Lung (tissue), 12 donors: ENCODE results near the gene LGR5. TPM values are rescaled to one million over a fixed set of nuclear protein-coding genes. Genes with fewer than 3 reads are reported as not detected.

ENCODE experiments used
- ATAC-seq: fragments of 200-7000 bp; cut with Tn5 transposase; one replicate; pipeline ENCODE4 v1.9.1; 2020; ENCODE audit warnings: moderate number of reproducible peaks; ENCODE audit not compliant: insufficient read depth, low FRiP score
- DNase-seq, 3 donors: peaks; one replicate each; pipeline ENCODE4 v3.0.0-alpha.2; 2013 to 2017
- H3K27ac ChIP-seq, 2 donors: one replicate each; pipeline ENCODE4 v1.5.1; 2013; ENCODE audit warnings: mild to moderate bottlenecking in 2 of 2, moderate library complexity in 2 of 2, control low read depth in 1 of 2, inconsistent platforms in 1 of 2, low read depth in 1 of 2, low read length in 1 of 2
- H3K27me3 ChIP-seq, 3 donors: one replicate each; pipeline ENCODE4 v1.5.1; 2013; ENCODE audit warnings: low read length in 2 of 3; ENCODE audit not compliant: control insufficient read depth in 3 of 3, insufficient read depth in 3 of 3
- H3K36me3 ChIP-seq, 4 donors: one replicate each; pipeline ENCODE4 v1.5.1; 2013; ENCODE audit warnings: low read length in 4 of 4, mild to moderate bottlenecking in 1 of 4, moderate library complexity in 1 of 4; ENCODE audit not compliant: control insufficient read depth in 4 of 4, insufficient read depth in 4 of 4
- H3K4me1 ChIP-seq, 5 donors: one replicate each; pipeline ENCODE4 v1.5.1; 2013; ENCODE audit warnings: low read length in 5 of 5, mild to moderate bottlenecking in 2 of 5, moderate library complexity in 1 of 5; ENCODE audit not compliant: control insufficient read depth in 5 of 5, insufficient read depth in 5 of 5
- H3K4me3 ChIP-seq: one replicate; pipeline ENCODE4 v1.5.1; 2013; ENCODE audit warnings: mild to moderate bottlenecking, control low read depth, moderate library complexity
- H3K9ac ChIP-seq, 2 donors: one replicate each; pipeline ENCODE4 v1.5.1; 2013; ENCODE audit warnings: low read length in 2 of 2, control low read depth in 1 of 2; ENCODE audit not compliant: insufficient read depth in 1 of 2
- H3K9me3 ChIP-seq, 4 donors: one replicate each; pipeline ENCODE4 v1.5.1; 2013; ENCODE audit warnings: low read length in 3 of 4, mild to moderate bottlenecking in 1 of 4, moderate library complexity in 1 of 4; ENCODE audit not compliant: control insufficient read depth in 4 of 4, insufficient read depth in 3 of 4
- WGBS, 2 donors: extraction: QIAGEN DNeasy Blood & Tissue Kit; methylation state at CpG; one replicate each; pipeline ENCODE4 v1.1.7; 2013; 5-methylcytosine and 5-hydroxymethylcytosine counted together
- polyA plus RNA-seq, 2 donors: library from polyadenylated mRNA; stranded (reverse); fragments of 200-250 nt; gene quantifications; one replicate each; pipeline ENCODE4 v1.2.1, GENCODE V29; 2013
- total RNA-seq, 2 donors: library from RNA; depleted of rRNA in 1 of 2; stranded (reverse); fragments of >200 nt in 1 of 2; gene quantifications; one replicate each; pipeline ENCODE4 v1.2.1, GENCODE V29; 2014 to 2021
- TF ChIP-seq, protein P1 (sequence below): IDR thresholded peaks from 2 replicates; pipeline ENCODE4 v1.5.1; 2012; ENCODE audit warnings: mild to moderate bottlenecking; ENCODE audit errors: control extremely low read depth, extremely low read depth
- donor health status: control.
- donor health status: control.
- donor health status: Bipolar disorder and iron deficiency.
- donor health status: healthy.
- donor health status: DM: yes; HTN: yes; CAD: no.

The LGR5 gene
- total and polyA plus RNA-seq, 4 donors, result 0.06 to 1.4 (median 0.21) TPM

DNA sequence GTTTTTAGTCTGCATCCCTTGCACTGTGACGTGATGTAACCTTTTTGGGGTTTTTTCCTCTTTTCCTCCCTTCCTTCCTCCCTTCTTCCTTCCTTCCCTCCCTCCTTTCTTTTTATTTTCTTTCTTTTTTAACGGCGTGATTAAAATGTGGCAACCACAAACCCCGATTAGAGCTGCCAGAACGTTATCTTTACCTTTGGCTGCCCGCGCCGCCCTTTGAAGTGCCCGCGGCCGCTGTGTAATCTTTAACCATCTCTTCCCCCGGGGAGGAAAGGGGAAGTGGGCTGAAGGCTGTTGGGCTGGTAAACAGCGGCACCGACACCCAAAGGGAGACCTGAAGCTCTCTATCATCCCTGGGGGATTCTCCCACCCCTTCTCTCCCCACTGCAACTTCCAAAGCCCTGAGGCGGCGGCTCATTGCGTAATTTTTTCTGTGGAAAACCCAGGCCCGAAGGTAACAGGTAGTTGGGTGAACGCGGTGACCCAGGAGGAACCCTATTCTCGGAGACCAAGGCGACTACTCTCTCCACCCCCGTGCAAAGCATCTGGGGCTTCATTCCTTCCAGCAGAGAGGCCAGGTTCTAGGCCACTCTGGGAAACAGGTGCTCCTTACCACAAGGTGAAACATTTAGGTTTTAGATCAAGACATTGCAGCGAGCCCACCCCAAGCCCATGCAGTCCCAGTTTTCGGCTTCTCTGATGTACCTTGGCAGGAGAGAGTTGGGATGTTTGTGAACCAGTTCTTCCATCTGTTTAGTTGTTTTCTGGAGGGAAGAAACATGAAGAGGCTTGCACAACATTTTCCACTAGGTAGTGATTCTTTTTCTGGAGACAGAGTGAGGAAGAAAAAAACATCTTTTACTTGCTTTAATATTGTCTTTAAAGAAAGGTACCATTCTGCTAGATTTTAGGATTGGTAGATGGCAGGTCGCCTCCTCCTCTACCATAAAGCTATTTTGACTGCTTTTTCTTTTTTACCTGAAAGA lies 1.5 kb downstream of the LGR5 start:
- H3K36me3 ChIP-seq, result no peaks in the 10 kb centered on the region
- WGBS, 2 donors, result 9 to 11% methylated on average over 26 of the region's 26 CpGs
- no peak overlapping the region for H3K4me3 ChIP-seq
- DNase-seq, result peak in 1 of 3 donors; percentile 19
- peaks cover 0 to 8% (median 5%) of the 10 kb centered on the region in 4 donors for H3K9me3 ChIP-seq
- H3K27me3 ChIP-seq, result peaks cover 0 to 52% (median 43%) of the 10 kb centered on the region in 3 donors
- H3K27ac ChIP-seq, result no peak overlapping the region
- ATAC-seq, result no peak
- H3K9ac ChIP-seq, result peak overlapping the region in 1 of 2 donors; percentile 49
- TF ChIP-seq, protein P1, sequence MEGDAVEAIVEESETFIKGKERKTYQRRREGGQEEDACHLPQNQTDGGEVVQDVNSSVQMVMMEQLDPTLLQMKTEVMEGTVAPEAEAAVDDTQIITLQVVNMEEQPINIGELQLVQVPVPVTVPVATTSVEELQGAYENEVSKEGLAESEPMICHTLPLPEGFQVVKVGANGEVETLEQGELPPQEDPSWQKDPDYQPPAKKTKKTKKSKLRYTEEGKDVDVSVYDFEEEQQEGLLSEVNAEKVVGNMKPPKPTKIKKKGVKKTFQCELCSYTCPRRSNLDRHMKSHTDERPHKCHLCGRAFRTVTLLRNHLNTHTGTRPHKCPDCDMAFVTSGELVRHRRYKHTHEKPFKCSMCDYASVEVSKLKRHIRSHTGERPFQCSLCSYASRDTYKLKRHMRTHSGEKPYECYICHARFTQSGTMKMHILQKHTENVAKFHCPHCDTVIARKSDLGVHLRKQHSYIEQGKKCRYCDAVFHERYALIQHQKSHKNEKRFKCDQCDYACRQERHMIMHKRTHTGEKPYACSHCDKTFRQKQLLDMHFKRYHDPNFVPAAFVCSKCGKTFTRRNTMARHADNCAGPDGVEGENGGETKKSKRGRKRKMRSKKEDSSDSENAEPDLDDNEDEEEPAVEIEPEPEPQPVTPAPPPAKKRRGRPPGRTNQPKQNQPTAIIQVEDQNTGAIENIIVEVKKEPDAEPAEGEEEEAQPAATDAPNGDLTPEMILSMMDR, result no peak
- peaks cover 3 to 19% (median 8%) of the 10 kb centered on the region in 5 donors for H3K4me1 ChIP-seq

DNA sequence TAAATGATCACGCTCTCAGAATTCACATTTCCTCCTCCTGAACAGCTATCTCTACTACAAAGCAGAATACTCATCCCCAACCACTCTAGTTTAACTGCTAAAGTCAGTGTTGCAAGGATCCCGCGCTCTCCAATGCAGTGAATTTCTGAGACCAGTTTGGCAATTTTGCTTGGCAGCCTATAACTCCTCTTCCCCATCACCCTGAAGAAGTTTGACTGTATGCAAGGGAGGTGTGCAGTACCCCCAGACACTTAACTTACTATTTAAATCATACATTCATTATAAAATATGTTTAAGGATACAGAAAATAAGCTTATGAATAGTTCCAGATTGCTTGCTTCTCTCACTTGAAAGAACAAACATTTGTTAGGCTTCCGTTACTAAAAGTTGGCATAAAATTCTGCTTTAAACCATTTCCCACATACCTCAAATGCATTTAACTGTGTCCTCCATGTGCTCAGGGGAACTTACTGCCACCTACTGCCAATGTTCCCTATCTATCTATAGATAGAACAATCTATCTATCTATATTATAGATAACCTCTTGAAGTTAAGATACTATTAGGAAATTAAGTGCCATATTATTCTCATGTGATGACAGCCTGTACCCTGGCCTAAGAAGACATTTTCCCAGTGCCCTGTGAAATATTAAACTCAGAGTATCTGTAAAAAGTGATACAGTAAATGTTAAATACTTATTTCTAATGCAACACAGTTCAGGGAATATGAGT lies 2.4 kb downstream of the LGR5 start:
- Histone ChIP-seq H3K4me1 (peaks cover 3 to 19% (median 8%) of the 10 kb centered on the region in 5 donors), H3K36me3 (no peaks in the 10 kb centered on the region), H3K27ac (no peak overlapping the region), H3K27me3 (peaks cover 0 to 52% (median 43%) of the 10 kb centered on the region in 3 donors), H3K9ac (no peak overlapping the region), H3K4me3 (no peak overlapping the region), H3K9me3 (peaks cover 0 to 2% (median 0%) of the 10 kb centered on the region in 4 donors)
- TF ChIP-seq, protein P1, result no peak
- 86 to 90% methylated on average over 4 of the region's 4 CpGs for WGBS, 2 donors
- DNase-seq (no peak), ATAC-seq (no peak)

DNA sequence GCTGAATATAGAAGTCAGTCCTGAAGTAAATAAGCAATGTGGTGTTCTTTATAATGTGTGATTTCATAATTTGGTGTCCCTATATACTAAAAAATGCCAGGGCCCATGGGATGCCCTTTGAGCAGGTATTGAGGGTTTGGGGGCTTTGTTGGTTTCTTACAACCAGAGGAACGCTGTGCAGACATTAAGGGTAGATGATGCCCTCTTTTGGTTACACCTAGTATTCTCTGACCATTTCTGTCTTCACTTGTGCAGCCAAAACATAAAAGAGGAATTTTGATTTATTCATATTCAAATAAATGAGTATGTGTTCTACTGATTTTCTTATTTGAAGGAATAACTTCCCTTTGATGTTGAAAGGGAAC lies 3.0 kb downstream of the LGR5 start:
- H3K4me3 ChIP-seq, result no peak overlapping the region
- H3K36me3 ChIP-seq, result no peaks in the 10 kb centered on the region
- H3K4me1 ChIP-seq, result peaks cover 3 to 19% (median 8%) of the 10 kb centered on the region in 5 donors
- TF ChIP-seq, protein P1, result no peak
- H3K27me3 ChIP-seq, result peaks cover 0 to 50% (median 40%) of the 10 kb centered on the region in 3 donors
- DNase-seq (no peak), ATAC-seq (no peak)
- no peaks in the 10 kb centered on the region for H3K9me3 ChIP-seq
- WGBS, 2 donors, result 82 to 85% methylated on average over 1 of the region's 1 CpG
- H3K9ac ChIP-seq, result no peak overlapping the region
- H3K27ac ChIP-seq, result no peak overlapping the region
